Measurements from ENCODE around the gene NSUN3.

DNA sequence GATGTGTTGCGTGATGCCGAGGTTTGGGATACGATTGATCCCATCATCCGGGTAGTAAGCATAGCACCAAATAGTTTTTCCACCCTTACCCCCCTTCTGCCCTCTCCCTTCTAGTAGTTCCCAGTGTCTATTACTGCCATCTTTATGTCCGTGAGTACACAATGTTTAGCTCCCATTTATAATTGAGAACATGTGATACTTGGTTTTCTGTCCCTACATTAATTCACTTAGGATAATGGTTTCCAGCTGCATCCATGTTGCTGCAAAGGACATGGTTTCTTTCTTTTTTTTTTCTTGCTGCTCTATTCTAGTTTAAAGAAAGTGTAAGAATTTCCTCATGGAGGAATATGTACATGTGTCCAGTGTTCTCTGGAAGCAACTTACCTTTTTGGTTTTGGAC is 51.8 kb downstream of the NSUN3 start:
- TF ChIP-seq RAD21 (IDR thresholded peaks at IDR 0.05; ENCODE audit: insufficient read depth, low read depth, low read length), result no peak
- no peak for TF ChIP-seq POLR2AphosphoS5 (IDR thresholded peaks at IDR 0.05; ENCODE audit: low read length)
- no peak for TF ChIP-seq CHD1 (IDR thresholded peaks at IDR 0.05; ENCODE audit: low read depth, low read length)
- TF ChIP-seq ZBED1 (IDR thresholded peaks at IDR 0.05; ENCODE audit: borderline replicate concordance), result no peak
- no peak for TF ChIP-seq MXI1 (IDR thresholded peaks at IDR 0.05; ENCODE audit: low read depth, low read length)
- no peak for TF ChIP-seq HDAC2 (IDR thresholded peaks at IDR 0.05)
- no peak for TF ChIP-seq DPF2 (IDR thresholded peaks at IDR 0.05)
- TF ChIP-seq SIX5 (IDR thresholded peaks at IDR 0.05; ENCODE audit: low read depth, low read length, severe bottlenecking), result no peak
- no peak for TF ChIP-seq SUZ12 (IDR thresholded peaks at IDR 0.05; ENCODE audit: unreplicated experiment)
- TF ChIP-seq EZH2 (IDR thresholded peaks at IDR 0.05; ENCODE audit: borderline replicate concordance, control insufficient read depth, low read depth, low read length), result no peak
- TF ChIP-seq CHD2 (IDR thresholded peaks at IDR 0.05; ENCODE audit: borderline replicate concordance, low read depth, low read length), result no peak
